Measurements from ENCODE around the gene PRDM1.

PRDM1 gene

GRCh38 chr6:106072501-106073090 is 13.5 kb upstream of the PRDM1 start:
- no peak for DNase-seq

- DNase-seq, result no peak
Measured at GRCh38 chr6:106074146-106074545, 12.0 kb upstream of the PRDM1 start.

GRCh38 chr6:106076139-106076538 is 10.0 kb upstream of the PRDM1 start:
- DNase-seq, result no peak

- DNase-seq, result no peak
Measured at GRCh38 chr6:106077170-106077569, 9.0 kb upstream of the PRDM1 start.

- no peak for DNase-seq
Measured at GRCh38 chr6:106077881-106078280, 8.3 kb upstream of the PRDM1 start.

GRCh38 chr6:106079961-106080762 is 6.0 kb upstream of the PRDM1 start:
- DNase-seq, result no peak

GRCh38 chr6:106080763-106081095 is 5.4 kb upstream of the PRDM1 start:
- DNase-seq, result no peak

- no peak for DNase-seq
Measured at GRCh38 chr6:106081715-106082114, 4.4 kb upstream of the PRDM1 start.

GRCh38 chr6:106082735-106083398 is 3.3 kb upstream of the PRDM1 start:
- DNase-seq, result no peak

GRCh38 chr6:106083618-106084017 is 2.5 kb upstream of the PRDM1 start:
- no peak for DNase-seq

GRCh38 chr6:106084106-106084988 is 1.8 kb upstream of the PRDM1 start:
- DNase-seq, result no peak

- DNase-seq, result no peak
Measured at GRCh38 chr6:106084989-106085691, 996 bp upstream of the PRDM1 start.

GRCh38 chr6:106085692-106085983 is 498 bp upstream of the PRDM1 start:
- no peak for DNase-seq

- DNase-seq, result no peak
Measured at GRCh38 chr6:106086814-106087175, 659 bp downstream of the PRDM1 start.

GRCh38 chr6:106087548-106088325 is 1.6 kb downstream of the PRDM1 start:
- DNase-seq, result no peak

- no peak for DNase-seq
Measured at GRCh38 chr6:106090001-106090400, 3.9 kb downstream of the PRDM1 start.

- no peak for DNase-seq
Measured at GRCh38 chr6:106092279-106092678, 6.1 kb downstream of the PRDM1 start.

- DNase-seq, result no peak
Measured at GRCh38 chr6:106094261-106094963, 8.3 kb downstream of the PRDM1 start.

- DNase-seq, result no peak
Measured at GRCh38 chr6:106094964-106095335, 8.8 kb downstream of the PRDM1 start.

- DNase-seq, result no peak
Measured at GRCh38 chr6:106097411-106098231, 11.5 kb downstream of the PRDM1 start.

Data from NCI-H2171 (cell line).